Fibroblast of peridontal ligament (primary cell): ENCODE measurements around the gene CLCN5.
"Not testable (repeated sequence)": the region's sequence is repeated elsewhere in the genome, so short reads cannot be mapped to it uniquely, and the experiment has no call there.

Source experiments
- DNase-seq: peaks from one replicate; pipeline ENCODE4 v3.0.0-alpha.2; 2010; ENCODE audit errors: extremely low read depth

Gene CLCN5

DNA sequence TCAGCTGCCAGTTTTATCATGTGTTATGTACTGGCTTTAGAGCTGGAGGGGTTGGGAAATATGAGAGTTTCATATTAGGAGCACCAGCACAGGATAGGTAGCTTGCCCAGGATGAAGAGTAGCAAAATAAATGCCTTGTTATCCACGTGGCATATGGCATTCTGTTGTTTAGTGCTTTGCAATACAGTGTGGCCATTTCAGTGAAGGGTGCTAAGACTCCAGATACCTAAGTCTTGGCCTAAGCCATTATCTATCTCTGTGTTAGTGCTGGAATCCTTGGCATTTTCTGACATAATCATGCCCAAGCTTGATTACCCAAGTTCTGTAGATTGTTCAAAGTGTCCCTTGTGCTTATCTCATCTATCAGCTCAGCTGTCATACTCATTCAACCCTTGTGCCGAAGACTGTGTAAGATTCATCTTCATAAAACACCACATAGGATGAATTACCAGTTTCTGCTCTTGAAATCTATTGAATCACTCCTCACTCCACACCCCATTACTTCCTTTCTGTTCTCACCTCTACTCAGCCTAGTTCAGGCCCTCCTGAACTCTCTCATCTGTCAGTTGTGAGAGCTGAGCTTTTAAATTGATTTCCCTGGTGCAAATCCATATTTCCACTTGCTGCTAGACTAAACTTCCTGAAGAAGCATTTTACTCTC lies 73.5 kb downstream of the CLCN5 start:
- DNase-seq = no peak

DNA sequence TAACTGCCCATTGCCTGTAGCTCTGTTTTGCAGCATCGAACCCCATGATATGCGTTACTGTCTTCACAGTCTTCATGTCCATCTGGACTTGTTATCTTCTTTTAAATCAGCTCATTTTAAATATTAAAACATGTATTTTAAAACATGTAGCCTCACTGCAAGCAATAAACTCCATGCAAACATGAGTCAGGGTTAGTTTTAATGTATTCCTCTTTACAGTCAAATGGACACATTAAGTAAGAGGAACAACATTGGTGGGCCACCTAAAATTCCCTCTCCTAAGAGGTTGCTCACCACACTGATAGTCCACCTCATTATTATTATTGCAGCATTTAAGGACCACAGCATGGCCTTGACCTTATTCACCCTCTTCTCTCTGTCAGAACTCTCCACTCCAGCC lies 74.1 kb downstream of the CLCN5 start:
- no peak for DNase-seq

DNA sequence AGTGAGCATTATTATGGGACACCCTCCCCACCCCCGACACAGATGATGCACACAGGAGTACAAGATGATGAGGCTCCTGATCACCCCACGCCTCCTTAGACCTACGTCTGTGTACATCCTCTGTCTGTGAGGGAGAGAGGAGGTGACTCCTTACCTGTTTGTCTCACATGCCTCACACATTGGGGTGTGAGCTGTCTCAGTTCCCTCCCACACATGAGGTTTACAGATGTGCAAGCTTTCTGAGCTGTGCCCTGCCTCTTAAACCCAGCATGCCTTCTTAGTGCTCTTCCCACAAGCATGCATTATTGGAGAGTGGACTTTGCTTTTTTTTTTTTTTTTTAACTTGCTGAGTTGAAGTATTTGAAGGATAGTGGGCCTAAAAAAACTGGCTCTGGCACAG lies 76.7 kb downstream of the CLCN5 start:
- no peak for DNase-seq

DNA sequence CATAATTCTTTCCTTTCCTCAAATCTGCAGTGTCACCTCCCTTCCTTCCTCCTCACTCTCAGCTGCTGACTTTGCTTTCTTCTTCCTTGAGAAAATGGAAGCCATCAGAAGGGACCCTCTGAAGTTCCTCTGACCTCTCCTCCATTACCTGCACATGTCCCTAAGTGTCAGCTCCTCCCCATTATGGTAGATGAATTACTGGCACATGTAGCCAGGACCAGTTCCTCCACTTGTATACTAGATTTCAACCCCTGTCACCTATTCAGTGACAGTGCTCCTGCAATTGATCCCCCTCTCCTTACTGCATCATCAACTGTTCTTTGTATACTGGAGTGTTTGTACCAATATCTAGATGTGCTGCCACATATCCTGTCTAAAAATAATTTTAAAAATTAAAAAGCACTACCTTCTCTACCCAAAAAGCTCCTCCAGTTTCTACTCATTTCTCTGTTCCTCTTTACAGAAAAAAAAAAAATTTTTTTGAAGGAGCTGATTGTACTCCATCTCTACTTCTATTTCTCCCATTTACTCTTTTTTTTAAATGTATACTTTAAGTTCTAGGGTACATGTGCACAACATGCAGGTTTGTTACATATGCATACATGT lies 78.6 kb downstream of the CLCN5 start:
- no peak for DNase-seq

DNA sequence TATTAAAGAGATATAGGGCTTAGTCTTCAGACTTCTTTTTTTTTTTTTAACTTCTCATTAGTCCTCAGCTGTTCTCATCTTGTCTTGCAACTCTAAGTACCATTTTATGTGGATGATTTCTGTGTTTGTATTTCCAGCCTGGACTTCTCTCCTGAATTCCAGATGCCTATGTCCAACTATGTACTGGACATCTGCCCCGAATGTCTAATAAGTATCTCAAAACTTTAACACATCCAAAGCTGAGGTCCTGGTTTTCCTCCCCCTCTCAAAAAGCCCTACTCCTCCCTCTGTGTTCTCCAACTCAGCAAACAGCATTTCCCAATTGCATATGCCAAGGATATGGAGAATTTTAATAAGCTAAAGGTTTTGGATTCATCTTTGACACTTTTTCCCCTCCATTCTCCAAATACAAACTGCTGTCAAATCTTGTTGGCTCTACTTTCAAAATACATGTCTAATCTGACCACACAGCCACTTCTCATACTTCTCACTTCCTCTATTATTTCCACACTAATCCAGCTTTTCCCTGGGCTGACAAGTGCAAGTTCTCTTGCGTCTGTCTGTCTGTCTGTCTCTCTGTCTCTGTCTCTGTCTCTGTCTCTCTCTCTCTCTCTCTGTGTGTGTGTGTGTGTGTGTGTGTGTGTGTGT lies 79.8 kb downstream of the CLCN5 start:
- DNase-seq = no peak

DNA sequence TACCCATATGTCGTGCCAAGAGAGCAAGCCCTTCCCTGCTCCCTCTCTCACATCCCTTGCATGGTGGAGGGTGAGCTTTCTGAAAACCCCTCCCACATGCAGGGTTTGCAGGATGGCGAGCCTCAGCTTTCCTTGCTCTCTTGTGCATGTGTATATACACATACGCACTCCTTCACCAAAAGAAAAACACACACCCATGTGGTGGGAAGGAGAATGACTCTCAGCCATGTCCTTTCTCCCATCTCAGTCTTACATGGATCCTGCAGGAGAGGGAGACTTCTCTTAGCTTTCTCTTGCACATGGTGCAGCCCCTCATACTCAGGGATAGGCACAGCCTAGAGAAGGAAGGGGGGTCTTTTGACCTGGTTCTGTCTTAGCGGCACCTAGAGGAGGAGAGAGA lies 81.1 kb downstream of the CLCN5 start:
- no peak for DNase-seq

DNA sequence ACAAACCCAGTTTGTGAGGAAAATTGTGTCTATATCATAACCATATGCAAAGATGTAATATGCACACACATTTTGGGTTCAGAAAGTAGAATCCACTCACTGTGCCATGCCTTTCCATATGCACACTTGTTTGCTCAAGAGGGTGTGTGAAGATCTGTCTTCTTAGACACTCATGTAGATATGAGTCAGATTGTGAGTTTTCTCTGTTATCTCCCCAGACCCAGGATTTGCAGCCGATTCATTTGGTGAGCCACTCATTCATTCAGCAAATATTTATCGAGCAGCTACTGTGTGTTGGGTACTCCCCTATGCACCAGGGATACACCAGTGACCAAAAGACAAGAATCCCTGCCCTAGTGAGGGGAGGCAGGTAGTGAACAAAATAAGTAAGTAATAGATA lies 81.5 kb downstream of the CLCN5 start:
- DNase-seq = no peak

DNA sequence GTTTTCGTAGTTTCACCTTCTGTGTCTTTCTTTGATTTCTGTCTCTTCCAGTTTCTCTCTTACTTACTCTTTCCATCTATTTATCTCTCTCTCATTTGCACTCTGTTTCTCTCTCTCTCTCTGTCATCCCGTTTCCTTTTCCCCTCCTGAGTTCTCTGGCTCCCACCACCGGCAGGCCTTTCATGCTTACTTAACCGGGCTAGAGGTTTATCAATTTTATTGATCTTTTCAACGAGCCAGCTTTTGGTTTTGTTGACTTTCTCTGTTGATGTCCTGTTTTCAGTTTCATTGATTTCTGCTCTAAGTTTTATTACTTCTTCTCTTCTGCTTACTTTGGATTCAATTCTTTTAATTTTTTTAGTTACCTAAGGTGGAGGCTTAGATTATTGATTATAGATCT lies 103.2 kb downstream of the CLCN5 start:
- not testable (repeated sequence) for DNase-seq

DNA sequence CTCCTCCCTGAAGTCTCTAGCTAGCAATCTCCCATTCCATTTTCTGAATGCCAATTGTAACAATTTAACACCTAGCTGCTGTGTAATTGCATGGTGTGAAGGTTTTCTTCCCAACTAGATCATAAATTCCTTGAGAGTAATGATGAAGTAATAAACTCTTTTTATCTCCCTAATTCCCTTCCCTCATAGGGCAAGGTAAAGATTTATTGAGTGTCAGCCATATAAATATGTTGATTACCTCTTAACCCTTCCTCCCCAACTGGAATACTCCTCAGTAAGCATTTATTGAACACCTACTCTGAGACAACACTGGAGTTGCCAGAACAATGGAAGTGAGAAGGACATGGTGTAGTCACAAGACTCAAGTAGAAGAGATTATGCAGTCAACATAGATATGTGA lies 112.7 kb downstream of the CLCN5 start:
- no peak for DNase-seq

DNA sequence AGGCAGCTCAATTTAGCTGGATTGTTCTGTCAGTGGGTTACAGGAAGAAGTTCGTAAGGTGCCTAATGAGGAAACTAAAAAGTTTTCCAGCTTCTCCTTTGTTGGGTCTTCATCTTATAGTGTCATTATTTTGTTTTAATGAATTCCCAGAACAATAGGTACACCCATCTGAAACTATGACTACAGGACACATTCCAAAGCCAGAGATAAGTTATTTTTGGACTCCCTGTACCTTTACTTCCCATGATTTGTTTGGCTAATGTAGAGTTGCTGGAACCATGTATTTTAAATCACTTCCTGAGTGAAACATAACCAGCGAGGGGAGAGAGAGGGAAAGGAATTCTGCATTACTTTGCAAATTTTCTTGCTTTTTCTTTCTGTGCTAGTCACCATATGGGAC lies 114.0 kb downstream of the CLCN5 start:
- peak; percentile 16 for DNase-seq

DNA sequence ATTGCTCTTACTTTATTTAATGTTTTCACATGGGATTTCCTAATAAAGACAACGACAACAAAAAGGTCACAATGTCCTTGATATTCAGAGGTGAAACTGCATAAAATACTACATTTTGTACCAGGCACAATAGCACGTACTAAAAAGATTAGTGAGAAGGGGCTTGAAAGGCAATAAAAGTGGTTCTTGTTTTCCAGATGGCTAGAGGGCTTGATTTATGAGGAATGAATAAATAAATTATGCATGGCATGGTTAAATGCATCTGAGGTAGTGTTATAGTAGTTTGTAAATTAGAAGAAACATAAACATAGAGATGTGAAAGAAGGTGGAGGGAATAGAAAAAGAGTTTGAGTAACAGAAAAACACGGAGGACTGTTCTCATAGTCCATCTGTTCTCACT lies 123.4 kb downstream of the CLCN5 start:
- DNase-seq = no peak

DNA sequence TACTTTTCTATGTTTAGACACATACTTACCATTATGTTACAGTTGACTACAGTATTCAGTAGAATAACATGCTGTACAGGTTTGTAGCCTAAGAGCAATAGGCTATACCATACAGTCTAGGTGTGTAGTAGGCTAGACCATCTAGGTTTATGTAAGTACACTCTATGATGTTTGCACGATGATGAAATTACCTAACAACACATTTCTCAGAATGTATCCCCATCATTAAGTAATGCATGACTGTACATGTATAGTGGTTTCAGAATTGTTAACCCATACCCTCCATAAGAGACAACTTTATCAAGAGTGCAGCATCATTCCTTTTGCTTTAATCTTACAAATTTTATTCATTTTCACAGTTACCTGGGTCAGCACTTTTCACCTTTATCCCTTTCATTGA lies 126.8 kb downstream of the CLCN5 start:
- DNase-seq = no peak

DNA sequence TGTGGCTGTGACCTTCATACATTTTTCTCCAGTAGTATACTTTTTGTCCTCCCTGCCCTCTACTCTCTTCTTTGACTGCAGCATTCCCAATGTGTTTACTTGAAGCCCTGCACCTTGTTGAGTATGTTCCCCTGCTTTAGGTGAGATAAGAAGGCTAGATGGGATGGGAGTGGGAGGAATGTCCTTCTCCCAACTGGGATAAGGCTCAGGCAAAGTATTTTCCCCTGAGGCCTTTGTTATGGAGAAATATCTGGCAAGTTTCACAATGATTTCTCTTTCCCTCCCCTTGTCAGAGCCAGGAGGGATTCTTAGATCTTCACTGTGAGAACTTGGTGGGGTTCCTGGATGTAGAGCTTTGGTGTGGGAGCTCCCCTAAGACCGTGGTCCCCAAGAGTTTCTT lies 131.8 kb downstream of the CLCN5 start:
- DNase-seq = no peak

DNA sequence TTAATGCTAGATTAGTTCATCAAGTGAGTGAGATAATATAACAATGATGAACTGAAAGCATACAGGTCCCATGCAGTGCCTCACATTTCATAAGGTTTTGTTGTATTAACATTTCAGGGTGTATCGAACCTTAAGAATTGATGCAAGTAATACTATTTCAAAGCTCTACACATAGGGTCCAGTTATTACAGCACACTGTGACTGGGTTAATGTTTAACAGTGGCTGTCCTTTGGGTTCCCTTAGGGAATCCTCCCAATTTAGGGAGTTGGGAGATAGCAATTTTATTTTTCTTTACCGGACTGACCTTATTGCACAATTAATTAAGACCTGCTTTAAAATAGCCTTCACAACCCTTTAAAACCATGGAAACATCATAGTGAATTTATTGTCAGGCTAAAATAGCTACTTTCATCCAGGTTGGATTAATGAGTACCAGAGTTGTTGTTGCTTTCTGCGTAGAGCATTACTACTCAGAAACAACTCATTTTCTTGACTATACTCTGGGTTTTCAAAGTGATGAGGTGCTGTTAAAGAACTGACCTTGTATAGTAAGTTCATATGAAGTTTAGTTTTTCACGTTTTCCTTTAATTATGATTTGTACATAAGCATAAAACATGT lies 144.0 kb downstream of the CLCN5 start:
- no peak for DNase-seq

DNA sequence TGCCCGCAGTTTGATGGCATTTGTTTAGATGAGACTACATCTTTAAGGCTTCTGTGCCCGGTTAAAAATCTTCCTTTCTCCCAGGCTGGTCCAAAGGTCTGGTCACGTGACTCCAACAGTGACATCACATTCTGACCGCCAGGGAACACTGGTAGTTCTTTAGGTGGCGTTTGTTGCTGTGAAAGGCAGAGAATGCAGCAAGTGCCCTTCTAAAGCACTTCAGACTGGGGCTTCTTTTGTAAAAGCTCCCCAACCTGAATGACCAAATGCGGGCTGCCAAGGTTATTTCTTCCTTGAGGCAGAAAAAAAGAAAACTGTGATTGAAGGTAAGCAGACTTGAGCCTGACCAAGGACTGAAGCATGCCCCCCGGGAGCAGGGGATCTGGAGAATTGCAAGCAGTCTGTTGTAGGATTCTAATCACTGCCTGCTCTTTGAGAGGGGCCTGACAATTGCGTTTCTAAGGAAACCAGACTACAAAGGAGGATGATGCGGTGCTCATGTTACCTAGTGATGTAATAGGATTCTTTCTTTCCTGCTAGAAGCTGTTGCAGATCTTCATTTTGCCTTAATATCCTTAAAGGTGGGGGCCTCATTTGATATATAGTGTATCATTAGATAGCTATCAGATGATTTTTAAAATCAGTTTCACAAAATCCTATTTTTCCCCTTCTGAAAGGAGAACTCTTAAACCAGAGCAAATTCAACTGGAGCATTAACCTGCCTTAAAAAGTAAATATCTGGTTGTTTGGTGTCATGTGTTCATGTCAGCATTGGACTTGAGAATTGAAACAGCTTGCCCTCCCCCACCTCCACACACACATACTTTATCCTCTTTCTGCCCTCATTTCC lies 145.3 kb downstream of the CLCN5 start:
- DNase-seq = peak; percentile 40

DNA sequence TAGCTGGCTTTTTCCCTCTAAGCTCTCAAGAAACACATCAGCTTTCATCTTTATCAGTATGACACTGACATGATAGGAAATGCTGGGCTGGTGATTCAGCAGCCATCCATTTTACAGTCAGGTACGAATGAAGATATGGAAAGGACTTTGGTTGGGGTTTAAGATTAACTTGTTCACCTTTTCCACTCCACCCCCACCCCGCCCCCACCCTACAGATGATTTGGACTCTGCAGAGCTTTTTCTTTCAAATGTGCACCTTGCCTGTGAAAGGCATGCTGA lies 145.8 kb downstream of the CLCN5 start:
- DNase-seq = no peak

DNA sequence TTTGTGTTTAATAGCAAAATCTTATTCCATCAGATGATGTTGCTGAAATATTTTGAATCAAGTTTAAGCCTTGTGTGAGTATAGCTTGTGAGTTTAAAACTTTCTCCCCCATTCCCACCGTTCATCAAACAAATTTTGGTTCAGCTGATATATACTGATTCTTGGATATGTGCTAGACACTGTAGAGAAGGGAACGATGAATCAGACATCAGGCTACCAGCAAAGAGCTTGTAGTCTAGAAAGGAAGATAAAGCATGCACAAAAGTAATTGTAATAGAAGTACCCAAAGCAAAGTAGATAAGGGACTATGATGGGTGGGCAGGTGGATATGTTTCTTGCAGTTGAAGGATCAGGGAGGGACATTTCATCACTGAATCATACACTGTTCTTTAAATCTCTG lies 146.5 kb downstream of the CLCN5 start:
- no peak for DNase-seq

DNA sequence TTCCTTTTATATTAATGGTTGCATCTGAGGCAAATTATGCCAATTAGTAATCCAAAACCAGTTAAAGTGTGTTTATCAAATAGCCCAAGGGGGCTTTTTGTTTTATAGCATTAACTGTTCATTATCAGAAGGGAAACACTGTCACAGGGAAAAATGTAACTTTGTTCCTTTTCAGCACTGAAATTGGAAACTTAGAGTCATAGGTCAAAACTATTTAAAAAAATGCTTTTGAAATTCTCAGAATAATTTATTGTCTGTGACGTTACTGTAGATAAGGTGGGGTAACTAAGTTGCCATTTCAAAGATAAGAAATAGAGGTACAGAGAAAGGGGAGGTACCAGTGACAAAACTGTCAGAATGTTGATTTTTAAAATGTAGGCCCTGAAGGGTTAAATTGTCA lies 149.1 kb downstream of the CLCN5 start:
- no peak for DNase-seq

DNA sequence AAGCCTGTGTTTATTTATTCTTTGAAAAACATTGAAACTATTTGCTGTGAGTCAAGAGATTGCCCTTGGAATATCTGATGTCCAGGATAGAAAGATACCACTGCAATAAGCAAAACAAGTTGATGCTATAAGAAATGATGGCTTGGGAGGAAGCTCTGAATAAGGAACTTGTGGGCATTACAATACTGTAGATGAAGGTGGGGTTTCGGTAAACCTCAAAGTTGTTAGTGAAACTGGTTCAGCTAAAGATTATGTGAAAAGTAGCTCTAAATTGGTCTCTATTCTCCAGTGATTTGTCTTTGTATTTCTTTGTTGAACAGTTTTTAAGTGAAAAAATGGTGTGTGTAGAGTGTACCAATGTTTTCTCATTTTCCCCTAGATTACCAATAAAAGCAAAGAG lies 149.7 kb downstream of the CLCN5 start:
- DNase-seq = no peak

DNA sequence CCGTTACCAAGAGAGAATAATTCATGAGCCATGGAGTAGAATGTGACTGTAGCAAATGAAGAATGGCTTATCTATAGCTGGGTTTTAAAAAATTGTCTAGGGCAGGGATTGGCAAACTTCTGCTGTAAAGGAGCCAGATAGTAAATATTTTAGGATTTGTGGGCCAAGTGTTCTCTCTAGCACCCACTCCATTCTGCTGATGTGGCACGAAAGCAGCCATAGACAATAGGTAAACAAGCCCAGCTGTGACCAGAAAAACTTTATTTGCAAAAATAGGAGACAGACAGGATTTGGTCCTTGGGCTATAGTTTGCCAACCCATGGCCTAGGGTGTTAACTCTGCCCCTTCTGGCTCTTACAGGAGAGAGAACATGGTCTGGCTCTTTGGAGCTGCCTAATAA lies 151.2 kb downstream of the CLCN5 start:
- no peak for DNase-seq

DNA sequence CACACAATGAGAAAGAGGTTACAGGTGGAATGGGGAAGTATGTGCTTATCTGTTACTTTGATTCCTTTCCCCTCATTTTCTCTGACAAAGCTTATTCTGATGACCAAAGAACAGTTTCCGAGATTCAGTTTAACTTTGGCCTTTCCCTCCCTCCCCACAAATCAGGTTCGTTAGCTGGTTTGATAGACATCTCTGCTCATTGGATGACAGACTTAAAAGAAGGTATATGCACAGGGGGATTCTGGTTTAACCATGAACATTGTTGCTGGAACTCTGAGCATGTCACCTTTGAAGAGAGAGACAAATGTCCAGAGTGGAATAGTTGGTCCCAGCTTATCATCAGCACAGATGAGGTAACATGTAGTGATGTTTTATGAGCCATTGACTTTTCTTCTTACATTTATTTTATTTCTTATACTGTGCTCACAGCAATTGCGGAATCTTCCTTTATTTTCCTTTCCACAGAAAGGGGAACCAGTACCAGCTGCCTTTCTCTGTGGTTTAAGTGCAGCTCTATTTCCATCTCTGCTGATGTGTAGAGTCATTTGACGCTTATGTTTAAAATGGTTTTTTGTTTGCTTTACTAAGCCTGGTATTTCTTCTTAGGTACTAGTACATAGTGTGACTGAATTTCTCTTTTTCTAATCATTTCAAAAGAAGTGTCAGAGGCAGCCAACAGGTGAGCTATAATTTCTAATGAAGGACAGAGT lies 153.4 kb downstream of the CLCN5 start:
- no peak for DNase-seq
